ENCODE measurements around the gene DISP3. TPM values are rescaled to one million over a fixed set of nuclear protein-coding genes. Genes with fewer than 3 reads are reported as not detected.

DISP3 gene
- total and polyA plus RNA-seq, 5 experiments from 2014 or later = 0.09 to 0.96 (median 0.45) TPM; not detected in 1

DNA sequence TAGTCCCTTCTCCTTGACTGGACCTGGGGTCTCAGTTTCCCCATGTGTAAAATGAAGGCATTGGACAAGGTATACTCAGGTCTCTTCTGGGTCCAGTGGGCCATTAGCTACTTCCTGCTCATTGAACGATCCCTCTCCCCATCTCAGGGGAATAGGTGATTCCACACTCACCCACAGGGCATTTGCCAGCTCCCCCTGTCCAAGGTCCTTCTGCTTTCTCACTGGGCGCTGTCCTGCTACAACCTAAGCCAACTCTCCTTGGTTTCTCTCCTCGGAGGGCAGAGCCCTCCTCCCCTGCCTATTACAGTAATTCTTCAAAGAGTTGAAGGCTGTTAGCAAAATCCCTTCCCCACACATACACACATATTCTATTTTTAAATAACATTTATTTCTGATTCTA is 16.6 kb downstream of the DISP3 start:
- H3K4me3 Mint-ChIP-seq = no peak overlapping the region
- POLR2A ChIA-PET = no interaction called here
- peaks cover 0 to 3% (median 3%) of the 10 kb centered on the region in 3 donors for H3K36me3 Mint-ChIP-seq
- no peak overlapping the region for H3K27ac Mint-ChIP-seq
- ATAC-seq (no peak), DNase-seq (no peak)
- peaks cover 3 to 29% (median 22%) of the 10 kb centered on the region in 5 donors for H3K27me3 Mint-ChIP-seq
- peaks cover 0 to 7% (median 0%) of the 10 kb centered on the region in 9 donors for H3K9me3 Mint-ChIP-seq
- H3K4me1 Mint-ChIP-seq = no peaks in the 10 kb centered on the region

DNA sequence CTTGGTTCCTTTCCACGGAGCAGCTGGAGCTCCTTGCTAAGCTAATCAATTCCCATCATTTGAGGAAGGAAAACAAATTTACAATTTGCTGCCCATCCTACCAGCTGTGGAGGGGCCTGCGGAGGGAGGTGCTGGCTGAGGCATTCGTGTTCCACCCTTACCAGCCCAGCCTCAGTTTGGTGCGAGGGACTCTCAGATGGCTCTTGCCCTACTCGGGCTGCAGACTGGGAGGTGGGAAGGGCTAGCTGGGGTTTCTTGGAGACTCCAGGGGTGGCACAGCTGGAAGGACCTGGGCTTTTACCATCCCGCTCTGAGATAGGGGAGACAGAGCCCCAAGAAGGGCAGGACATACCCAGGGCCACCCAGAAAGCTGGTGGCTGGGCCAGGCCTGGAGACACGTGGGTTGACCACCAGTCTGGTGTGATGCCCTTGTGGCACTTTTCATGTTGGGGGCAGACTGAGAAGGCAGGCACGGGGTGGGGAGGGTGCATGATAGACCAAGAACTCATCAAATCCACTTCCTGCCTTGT is 17.7 kb downstream of the DISP3 start:
- Mint-ChIP-seq H3K27me3 (peaks cover 3 to 38% (median 30%) of the 10 kb centered on the region in 5 donors), H3K4me3 (no peak overlapping the region), H3K27ac (no peak overlapping the region), H3K36me3 (peaks cover 0 to 3% (median 3%) of the 10 kb centered on the region in 3 donors), H3K4me1 (no peaks in the 10 kb centered on the region), H3K9me3 (peaks cover 0 to 7% (median 0%) of the 10 kb centered on the region in 9 donors)
- DNase-seq = no peak
- ATAC-seq = no peak
- POLR2A ChIA-PET = no interaction called here

DNA sequence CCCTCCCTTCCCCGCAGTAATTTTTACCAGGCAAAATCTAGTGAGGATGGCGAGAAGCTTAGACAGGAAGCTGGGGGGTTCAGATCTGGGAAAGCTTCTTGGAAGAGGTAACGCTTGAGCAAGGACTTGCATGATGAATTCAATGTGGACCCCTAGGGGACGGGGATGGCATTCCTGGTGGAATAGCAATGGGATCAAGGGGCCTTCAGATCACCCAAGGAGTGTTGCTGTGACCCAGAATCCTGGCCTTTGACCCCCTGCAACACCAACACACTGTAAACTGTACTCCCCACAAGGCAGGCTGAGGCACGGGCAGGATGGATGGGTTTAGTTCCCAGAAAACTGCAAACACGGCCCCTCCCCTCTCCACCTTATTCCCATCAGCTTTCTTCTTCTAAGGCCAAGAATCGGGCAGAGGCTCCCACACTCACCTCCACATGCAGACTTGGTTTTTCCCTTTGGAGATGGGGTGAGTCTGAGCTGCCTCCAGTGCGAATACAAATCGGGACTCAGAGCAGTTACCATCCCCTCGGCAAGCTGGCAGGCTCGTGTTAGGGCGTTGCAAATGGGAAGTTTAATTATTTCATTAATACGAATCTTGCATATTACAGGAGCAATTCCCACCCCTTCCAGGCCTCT is 20.1 kb downstream of the DISP3 start:
- peaks cover 4 to 7% (median 5%) of the 10 kb centered on the region in 3 donors for H3K36me3 Mint-ChIP-seq
- H3K4me1 Mint-ChIP-seq = no peaks in the 10 kb centered on the region
- POLR2A ChIA-PET = no interaction called here
- DNase-seq = no peak
- no peak overlapping the region for H3K27ac Mint-ChIP-seq
- H3K27me3 Mint-ChIP-seq = peaks cover 5 to 55% (median 41%) of the 10 kb centered on the region in 5 donors
- no peak overlapping the region for H3K4me3 Mint-ChIP-seq
- H3K9me3 Mint-ChIP-seq = peaks cover 0 to 19% (median 13%) of the 10 kb centered on the region in 9 donors
- no peak for ATAC-seq

GRCh38 chr1:11499601-11500331 is 20.8 kb downstream of the DISP3 start:
- H3K27me3 Mint-ChIP-seq = peaks cover 5 to 55% (median 41%) of the 10 kb centered on the region in 5 donors
- H3K9me3 Mint-ChIP-seq = peaks cover 0 to 26% (median 13%) of the 10 kb centered on the region in 9 donors
- H3K4me3 Mint-ChIP-seq = no peak overlapping the region
- H3K36me3 Mint-ChIP-seq = peaks cover 7 to 12% (median 10%) of the 10 kb centered on the region in 3 donors
- POLR2A ChIA-PET = no interaction called here
- ATAC-seq (no peak), DNase-seq (no peak)
- H3K4me1 Mint-ChIP-seq = no peaks in the 10 kb centered on the region
- no peak overlapping the region for H3K27ac Mint-ChIP-seq

GRCh38 chr1:11500881-11501280 is 21.9 kb downstream of the DISP3 start:
- no peak for DNase-seq
- Mint-ChIP-seq H3K27ac (no peak overlapping the region), H3K27me3 (peaks cover 5 to 55% (median 41%) of the 10 kb centered on the region in 5 donors), H3K9me3 (peaks cover 9 to 37% (median 17%) of the 10 kb centered on the region in 9 donors), H3K4me3 (no peak overlapping the region), H3K36me3 (peaks cover 8 to 23% (median 14%) of the 10 kb centered on the region in 3 donors), H3K4me1 (no peaks in the 10 kb centered on the region)
- no peak for ATAC-seq
- POLR2A ChIA-PET = no interaction called here

GRCh38 chr1:11501491-11501897 is 22.5 kb downstream of the DISP3 start:
- no peak overlapping the region for H3K27ac Mint-ChIP-seq
- H3K36me3 Mint-ChIP-seq = peaks cover 11 to 30% (median 17%) of the 10 kb centered on the region in 3 donors
- POLR2A ChIA-PET = no interaction called here
- H3K27me3 Mint-ChIP-seq = peaks cover 5 to 55% (median 41%) of the 10 kb centered on the region in 5 donors
- H3K4me3 Mint-ChIP-seq = peak overlapping the region in 4 of 10 donors; percentile 14 to 57 (median 34)
- DNase-seq (peak in 2 of 10 donors; percentile 8 to 28), ATAC-seq (peak; percentile 47 to 73)
- peaks cover 15 to 43% (median 23%) of the 10 kb centered on the region in 9 donors for H3K9me3 Mint-ChIP-seq
- no peaks in the 10 kb centered on the region for H3K4me1 Mint-ChIP-seq

DNA sequence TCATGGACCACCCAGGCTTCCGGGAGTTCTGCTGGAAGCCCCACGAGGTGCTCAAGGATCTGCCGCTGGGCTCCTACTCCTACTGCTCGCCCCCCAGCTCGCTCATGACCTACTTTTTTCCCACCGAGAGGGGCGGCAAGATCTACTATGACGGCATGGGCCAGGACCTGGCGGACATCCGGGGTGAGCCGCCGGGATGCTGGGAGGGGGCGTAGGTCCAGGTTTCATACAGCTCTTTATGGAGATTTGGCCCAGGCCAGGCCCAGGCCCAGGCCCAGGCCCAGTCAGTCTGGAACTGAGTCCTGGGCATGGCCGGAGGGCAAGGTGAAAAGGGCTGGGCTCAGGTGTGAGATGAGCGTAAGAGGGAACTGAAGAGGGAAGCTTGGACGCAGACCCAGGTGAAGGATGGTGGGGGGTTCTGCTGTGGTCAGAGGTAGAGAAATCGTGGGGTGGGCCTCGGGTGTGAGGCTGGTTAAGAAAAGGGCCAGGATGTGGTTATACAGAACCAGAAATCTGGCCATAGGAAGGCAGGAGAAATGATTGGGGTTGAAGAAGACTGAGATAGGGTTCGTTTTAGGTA is 23.0 kb downstream of the DISP3 start:
- Mint-ChIP-seq H3K9me3 (peaks cover 15 to 48% (median 26%) of the 10 kb centered on the region in 9 donors), H3K4me3 (peak overlapping the region in 4 of 10 donors; percentile 3 to 57 (median 14)), H3K27me3 (peaks cover 5 to 55% (median 41%) of the 10 kb centered on the region in 5 donors), H3K4me1 (no peaks in the 10 kb centered on the region), H3K27ac (no peak overlapping the region), H3K36me3 (peaks cover 11 to 31% (median 17%) of the 10 kb centered on the region in 3 donors)
- POLR2A ChIA-PET = no interaction called here
- no peak for ATAC-seq
- DNase-seq = no peak

- POLR2A ChIA-PET = no interaction called here
- ATAC-seq = no peak
- H3K4me1 Mint-ChIP-seq = no peaks in the 10 kb centered on the region
- no peak for DNase-seq
- no peak overlapping the region for H3K27ac Mint-ChIP-seq
- H3K4me3 Mint-ChIP-seq = peak overlapping the region in 1 of 10 donors; percentile 57
- H3K9me3 Mint-ChIP-seq = peaks cover 15 to 53% (median 26%) of the 10 kb centered on the region in 9 donors
- H3K36me3 Mint-ChIP-seq = peaks cover 11 to 31% (median 17%) of the 10 kb centered on the region in 3 donors
- peaks cover 5 to 55% (median 41%) of the 10 kb centered on the region in 5 donors for H3K27me3 Mint-ChIP-seq
Observed at GRCh38 chr1:11502516-11502915, 23.6 kb downstream of the DISP3 start.

DNA sequence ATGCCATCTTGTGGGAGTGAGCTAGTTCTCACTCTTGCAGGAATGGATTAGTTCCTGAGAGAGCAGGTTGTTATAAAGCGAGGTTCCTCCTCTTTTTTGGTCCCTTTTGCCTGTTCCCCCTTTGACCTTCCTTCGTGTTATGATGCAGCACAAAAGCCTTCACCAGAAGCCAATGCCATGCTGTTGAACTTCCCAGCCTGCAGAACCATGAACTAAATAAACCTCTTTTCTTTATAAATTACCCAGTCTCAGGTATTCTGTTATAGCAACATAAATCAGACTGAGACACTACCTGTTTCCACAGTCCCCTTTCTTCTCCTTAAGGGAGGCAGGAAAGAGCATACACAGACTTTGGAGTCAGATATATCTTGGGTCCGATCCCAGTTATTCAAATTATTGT is 25.6 kb downstream of the DISP3 start:
- Mint-ChIP-seq H3K9me3 (peaks cover 23 to 66% (median 35%) of the 10 kb centered on the region in 9 donors), H3K4me1 (no peaks in the 10 kb centered on the region), H3K27ac (no peak overlapping the region), H3K4me3 (no peak overlapping the region), H3K27me3 (peaks cover 3 to 34% (median 22%) of the 10 kb centered on the region in 5 donors), H3K36me3 (peaks cover 11 to 38% (median 20%) of the 10 kb centered on the region in 3 donors)
- ATAC-seq (no peak), DNase-seq (no peak)
- POLR2A ChIA-PET = no interaction called here

DNA sequence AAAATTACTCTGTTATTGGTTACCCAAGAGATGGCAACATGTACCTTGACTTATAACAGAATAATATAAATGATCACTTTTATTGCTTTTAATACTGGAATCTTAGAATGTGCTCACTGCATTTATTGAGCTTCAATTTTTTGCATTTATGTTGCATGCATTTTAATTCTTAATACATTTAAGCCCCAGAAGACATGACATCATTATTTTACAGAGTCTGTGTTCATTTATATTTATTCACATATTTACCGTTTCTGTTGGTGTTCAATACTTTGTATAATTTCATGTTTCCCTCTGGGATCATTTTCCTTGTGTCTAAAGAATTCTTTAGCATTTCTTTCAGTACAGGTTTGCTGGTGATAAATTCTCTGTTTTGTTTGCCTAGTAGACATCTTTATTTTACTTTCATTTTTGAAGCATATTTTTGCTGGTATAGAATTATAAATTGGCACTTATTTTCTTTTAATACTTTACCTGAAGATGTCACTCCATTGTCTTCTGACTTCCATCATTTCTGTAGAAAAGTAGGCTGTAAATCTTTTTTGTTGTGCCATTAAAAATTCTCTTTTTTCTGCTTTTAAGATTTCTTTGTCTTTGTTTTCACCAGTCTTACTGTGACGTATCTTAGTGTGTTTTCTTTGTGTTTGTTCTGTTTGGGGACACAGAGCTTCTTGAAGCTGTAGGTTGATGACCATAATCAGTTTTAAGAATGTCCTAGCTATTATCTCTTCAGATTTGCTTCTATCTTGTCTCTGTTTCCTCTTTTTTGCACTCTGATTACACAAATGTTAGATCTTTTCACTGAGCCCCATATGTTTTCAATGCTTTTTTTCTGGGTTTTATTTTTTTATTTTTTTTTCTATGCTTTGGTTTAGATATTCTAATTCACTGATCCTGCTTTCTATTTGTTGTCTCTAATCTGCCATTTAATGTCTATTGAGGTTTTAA is 26.9 kb downstream of the DISP3 start:
- H3K9me3 Mint-ChIP-seq = peaks cover 23 to 75% (median 35%) of the 10 kb centered on the region in 9 donors
- DNase-seq (no peak), ATAC-seq (no peak)
- no peaks in the 10 kb centered on the region for H3K4me1 Mint-ChIP-seq
- peaks cover 11 to 42% (median 20%) of the 10 kb centered on the region in 3 donors for H3K36me3 Mint-ChIP-seq
- POLR2A ChIA-PET = no interaction called here
- no peak overlapping the region for H3K4me3 Mint-ChIP-seq
- H3K27me3 Mint-ChIP-seq = peaks cover 2 to 23% (median 11%) of the 10 kb centered on the region in 5 donors
- no peak overlapping the region for H3K27ac Mint-ChIP-seq

DNA sequence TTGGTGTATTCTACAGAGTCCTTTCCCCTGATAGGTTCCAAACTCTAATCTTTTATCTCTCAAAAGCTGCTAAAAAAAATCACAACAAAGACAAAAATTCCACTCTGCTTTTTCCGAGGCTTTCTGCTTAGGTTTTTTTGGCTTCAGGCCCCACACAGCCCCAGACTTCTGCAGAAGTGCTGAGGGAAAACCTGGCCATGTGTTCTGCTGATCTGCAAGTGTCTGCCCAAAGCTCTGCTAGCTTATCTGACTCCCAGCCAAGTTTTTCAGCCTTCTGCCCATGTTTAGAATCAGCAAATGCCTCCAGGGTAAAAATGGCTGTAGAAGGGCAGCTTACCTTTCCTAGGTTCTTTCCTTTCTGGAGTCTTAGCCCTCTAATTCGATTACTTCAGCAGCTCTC is 28.4 kb downstream of the DISP3 start:
- POLR2A ChIA-PET = no interaction called here
- no peak for ATAC-seq
- H3K36me3 Mint-ChIP-seq = peaks cover 7 to 44% (median 23%) of the 10 kb centered on the region in 3 donors
- peaks cover 2 to 10% (median 4%) of the 10 kb centered on the region in 5 donors for H3K27me3 Mint-ChIP-seq
- H3K4me3 Mint-ChIP-seq = no peak overlapping the region
- H3K4me1 Mint-ChIP-seq = no peaks in the 10 kb centered on the region
- no peak overlapping the region for H3K27ac Mint-ChIP-seq
- H3K9me3 Mint-ChIP-seq = peaks cover 22 to 84% (median 37%) of the 10 kb centered on the region in 9 donors
- no peak for DNase-seq

DNA sequence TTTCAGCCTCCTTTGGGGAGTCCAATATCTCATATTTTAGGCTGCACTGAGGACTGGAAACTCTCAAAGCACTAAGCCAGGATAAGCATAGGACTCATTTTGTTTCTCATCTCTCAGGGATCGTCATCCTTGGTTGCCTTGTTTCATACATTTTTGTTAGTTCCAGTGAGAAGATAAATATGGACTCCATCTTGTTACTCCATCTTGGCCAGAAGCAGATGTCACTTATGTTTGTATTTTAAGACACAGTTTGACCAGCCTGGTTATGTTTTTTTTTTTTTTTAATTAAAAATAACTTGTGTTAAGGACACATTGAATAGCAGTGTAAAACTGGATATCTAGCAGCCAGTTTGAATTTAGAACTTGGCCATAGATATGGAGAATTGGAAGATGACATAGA is 34.7 kb downstream of the DISP3 start:
- no peak for DNase-seq
- H3K9me3 Mint-ChIP-seq = peaks cover 0 to 37% (median 15%) of the 10 kb centered on the region in 9 donors
- H3K4me3 Mint-ChIP-seq = no peak overlapping the region
- no peak for ATAC-seq
- peaks cover 0 to 24% (median 9%) of the 10 kb centered on the region in 3 donors for H3K36me3 Mint-ChIP-seq
- H3K4me1 Mint-ChIP-seq = peaks cover 0 to 4% (median 0%) of the 10 kb centered on the region in 4 donors
- H3K27me3 Mint-ChIP-seq = peaks cover 0 to 6% (median 2%) of the 10 kb centered on the region in 5 donors
- POLR2A ChIA-PET = no interaction called here
- H3K27ac Mint-ChIP-seq = no peak overlapping the region

Measured in naive thymus-derived CD8-positive, alpha-beta T cell (primary cell).